ENCODE measurements around the gene POR.

Gene POR

DNA sequence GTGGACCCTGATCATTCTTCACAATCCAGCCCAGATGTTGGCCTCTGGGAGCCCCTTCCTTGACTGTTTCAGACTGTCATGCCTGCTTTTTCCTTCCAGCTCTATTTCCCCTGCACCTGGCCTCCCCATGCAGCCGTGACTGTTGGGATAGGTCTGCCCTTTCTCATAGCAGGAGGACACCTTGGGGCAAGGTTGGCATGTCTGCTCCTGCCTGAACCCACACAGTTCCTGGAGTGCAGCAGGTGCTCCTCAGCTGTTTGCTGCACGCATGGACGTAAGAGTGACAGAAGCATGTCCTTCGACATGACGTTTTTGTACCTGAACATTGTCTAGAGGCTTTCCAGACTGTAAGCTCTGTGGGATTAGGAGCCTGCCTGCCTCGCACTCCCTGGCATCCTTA is 24.0 kb downstream of the POR start:
- CTCF ChIA-PET = interaction anchor here (1.3 to 1.9 kb wide), 2 partner anchors 9 to 82 kb away, joined by 4 to 6 read pairs; no protein-coding TSS in a partner anchor

DNA sequence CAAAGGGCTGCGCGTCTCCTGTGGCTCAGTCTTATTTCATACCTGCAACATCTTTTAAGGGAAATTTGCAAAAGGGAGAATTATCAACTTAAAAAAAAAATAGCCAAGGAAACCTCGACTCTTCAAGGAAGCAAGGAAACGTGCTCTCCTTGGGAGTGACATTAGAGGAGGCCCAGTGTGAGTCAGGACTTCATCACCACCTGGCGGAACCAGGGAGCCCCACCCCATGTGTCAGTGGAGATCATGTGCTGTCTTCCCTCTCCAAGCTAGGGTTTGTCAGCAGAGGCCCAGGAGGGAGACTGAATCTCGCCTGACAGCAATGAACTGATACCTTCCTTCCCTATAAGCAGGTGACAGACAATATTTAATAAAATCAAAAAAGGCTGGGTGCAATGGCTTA is 28.9 kb downstream of the POR start:
- CTCF ChIA-PET = no interaction called here
- POLR2A ChIA-PET = no interaction called here
- TF ChIP-seq, protein P1, sequence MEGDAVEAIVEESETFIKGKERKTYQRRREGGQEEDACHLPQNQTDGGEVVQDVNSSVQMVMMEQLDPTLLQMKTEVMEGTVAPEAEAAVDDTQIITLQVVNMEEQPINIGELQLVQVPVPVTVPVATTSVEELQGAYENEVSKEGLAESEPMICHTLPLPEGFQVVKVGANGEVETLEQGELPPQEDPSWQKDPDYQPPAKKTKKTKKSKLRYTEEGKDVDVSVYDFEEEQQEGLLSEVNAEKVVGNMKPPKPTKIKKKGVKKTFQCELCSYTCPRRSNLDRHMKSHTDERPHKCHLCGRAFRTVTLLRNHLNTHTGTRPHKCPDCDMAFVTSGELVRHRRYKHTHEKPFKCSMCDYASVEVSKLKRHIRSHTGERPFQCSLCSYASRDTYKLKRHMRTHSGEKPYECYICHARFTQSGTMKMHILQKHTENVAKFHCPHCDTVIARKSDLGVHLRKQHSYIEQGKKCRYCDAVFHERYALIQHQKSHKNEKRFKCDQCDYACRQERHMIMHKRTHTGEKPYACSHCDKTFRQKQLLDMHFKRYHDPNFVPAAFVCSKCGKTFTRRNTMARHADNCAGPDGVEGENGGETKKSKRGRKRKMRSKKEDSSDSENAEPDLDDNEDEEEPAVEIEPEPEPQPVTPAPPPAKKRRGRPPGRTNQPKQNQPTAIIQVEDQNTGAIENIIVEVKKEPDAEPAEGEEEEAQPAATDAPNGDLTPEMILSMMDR (IDR thresholded peaks at IDR 0.05; ENCODE audit: control extremely low read depth, extremely low read depth, low read depth, missing control alignments) = no peak
- no peak for DNase-seq (ENCODE audit: extremely low spot score)

More for the DNA sequence above, 24.0 kb downstream of the POR start:
- TF ChIP-seq, protein P1 (IDR thresholded peaks at IDR 0.05; ENCODE audit: control extremely low read depth, extremely low read depth, low read depth, missing control alignments) = no peak
- POLR2A ChIA-PET = interaction anchor here (0.6 to 0.7 kb wide), 3 partner anchors 18 to 1703 kb away, joined by 3 to 6 read pairs (median 5); no protein-coding TSS in a partner anchor
- DNase-seq (ENCODE audit: extremely low spot score) = no peak

DNA sequence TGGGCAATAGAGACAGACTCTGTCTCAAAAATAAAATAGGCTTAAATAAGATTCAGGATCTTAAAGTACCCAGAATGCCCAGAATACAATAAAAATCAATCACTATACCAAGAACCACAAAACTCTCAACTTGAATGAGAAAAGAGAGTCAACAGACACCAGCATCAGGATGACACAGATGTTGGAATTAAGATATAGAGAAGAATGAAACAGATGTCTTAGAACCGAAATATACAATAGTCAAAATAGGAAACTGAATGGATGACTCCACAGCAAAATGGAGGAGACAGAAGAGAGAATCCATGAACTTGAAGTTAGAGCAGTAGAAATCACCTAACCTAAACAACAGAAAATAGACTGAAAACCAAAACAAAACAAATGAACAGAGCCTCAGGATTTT is 29.6 kb downstream of the POR start:
- DNase-seq (ENCODE audit: extremely low spot score) = no peak
- ChIA-PET CTCF (no interaction called here), POLR2A (no interaction called here)
- TF ChIP-seq, protein P1 (IDR thresholded peaks at IDR 0.05; ENCODE audit: control extremely low read depth, extremely low read depth, low read depth, missing control alignments) = no peak

DNA sequence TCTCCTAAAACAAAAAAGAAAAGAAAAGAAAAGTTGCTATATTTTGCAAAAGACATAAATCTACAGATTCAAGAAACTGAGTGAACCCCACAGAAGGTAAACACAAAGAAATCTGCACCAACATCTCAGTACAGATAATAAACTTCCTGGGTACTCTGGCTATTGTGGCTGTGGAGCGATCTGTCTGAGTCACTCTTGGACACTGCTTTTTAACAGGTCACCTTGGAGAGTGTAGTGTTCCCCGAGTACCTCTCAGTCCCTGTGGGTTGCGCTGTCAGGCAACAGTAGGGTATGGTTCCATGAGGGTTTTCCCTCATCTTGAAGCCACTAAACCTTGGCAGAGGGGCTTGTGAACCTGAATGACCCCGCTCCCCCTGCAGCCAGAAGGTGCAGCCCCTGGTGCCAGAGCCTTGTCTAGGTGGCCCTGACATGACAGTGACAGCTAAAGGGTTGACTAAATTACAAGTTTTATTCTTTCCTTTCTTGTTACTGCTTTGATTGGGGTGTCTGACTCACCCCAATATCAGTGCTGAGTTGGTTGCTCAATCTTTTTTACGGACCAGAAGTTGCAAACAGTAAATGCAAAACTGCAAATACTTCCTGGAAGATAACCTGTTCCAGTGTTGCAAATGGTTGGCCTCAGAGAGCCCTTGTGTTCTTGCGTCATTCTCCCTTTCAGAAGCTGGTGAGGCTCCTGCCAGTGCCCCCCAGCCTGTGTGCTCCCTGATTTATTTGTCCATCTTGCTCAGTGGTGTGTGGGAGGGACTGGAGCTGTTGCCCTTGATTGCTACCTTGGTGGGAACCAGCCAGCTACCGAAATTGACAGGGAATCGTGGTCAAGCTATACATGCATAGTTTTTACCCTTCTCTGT is 30.6 kb downstream of the POR start:
- ChIA-PET CTCF (interaction anchor here (1.0 to 2.2 kb wide), 3 partner anchors 16 to 34 kb away, joined by 3 to 6 read pairs (median 3); no protein-coding TSS in a partner anchor), POLR2A (no interaction called here)
- TF ChIP-seq, protein P1 (IDR thresholded peaks at IDR 0.05; ENCODE audit: control extremely low read depth, extremely low read depth, low read depth, missing control alignments) = no peak
- DNase-seq (ENCODE audit: extremely low spot score) = no peak

DNA sequence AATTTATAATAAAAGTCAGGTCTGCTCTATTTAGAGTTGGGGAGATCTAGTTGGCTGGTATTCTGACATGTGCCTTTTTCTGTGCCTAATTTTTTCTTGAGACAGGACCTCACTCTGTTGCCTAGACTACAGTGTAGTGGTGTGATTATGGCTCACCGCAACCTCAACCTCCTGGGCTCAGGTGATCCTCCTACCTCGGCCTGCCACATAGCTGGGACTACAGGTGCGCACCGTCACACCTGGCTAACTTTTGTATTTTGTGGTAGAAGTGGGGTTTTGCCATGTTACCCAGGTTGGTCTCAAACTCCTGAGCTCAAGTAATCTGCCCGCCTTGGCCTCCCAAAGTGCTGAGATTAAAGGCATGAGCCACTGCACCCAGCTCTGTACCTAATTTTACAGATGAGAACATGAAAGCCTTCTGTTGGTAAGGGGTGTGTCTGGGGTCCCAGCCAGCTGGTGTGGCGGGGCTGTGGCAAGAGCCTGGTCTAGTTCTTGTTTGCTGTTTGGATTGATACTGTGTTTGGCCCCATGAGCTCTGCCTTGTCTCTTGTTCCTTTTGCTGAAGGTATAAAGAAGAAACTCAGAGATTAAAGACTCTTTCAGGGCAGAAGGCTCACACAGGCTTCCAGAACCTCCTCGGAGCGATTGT is 31.4 kb downstream of the POR start:
- DNase-seq (ENCODE audit: extremely low spot score) = no peak
- ChIA-PET POLR2A (no interaction called here), CTCF (interaction anchor here (1.0 to 2.2 kb wide), 4 partner anchors 17 to 74 kb away, joined by 3 to 6 read pairs (median 4); no protein-coding TSS in a partner anchor)
- TF ChIP-seq, protein P1 (IDR thresholded peaks at IDR 0.05; ENCODE audit: control extremely low read depth, extremely low read depth, low read depth, missing control alignments) = no peak

DNA sequence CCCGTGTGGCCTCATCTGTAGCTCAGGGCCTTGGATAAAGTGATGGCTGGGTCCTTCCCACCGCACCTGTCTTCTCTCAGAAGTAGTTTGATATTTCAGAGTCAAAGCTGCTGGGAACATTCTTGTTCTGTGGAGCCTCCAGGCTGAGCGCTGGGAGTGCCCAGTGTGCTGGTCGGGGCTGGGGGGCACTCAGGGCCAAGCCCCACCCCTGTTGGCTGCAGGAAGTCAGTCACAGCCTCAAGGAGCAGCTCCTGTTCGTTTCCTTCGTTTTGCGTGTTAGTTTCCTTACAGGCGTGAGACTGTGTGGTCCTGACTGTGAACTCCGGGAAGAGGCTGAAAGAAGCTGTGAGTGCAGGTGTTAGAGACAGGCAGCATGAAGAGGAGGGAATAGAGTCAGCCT is 33.2 kb downstream of the POR start:
- CTCF ChIA-PET = interaction anchor here (1.5 to 2.2 kb wide), 3 partner anchors 19 to 83 kb away, joined by 3 to 6 read pairs (median 5); no protein-coding TSS in a partner anchor
- DNase-seq (ENCODE audit: extremely low spot score) = no peak
- POLR2A ChIA-PET = no interaction called here

More for the DNA sequence above, 33.2 kb downstream of the POR start:
- TF ChIP-seq, protein P1 (IDR thresholded peaks at IDR 0.05; ENCODE audit: control extremely low read depth, extremely low read depth, low read depth, missing control alignments) = no peak

Measured in GM10248 (cell line).